HG02885 (cell line): Measurements from ENCODE around the gene RFX1.
"Not testable (repeated sequence)": the region's sequence is repeated elsewhere in the genome, so short reads cannot be mapped to it uniquely, and the experiment has no call there.

ENCODE experiments used
- ATAC-seq: cut with Tn5 transposase; IDR thresholded peaks from one replicate; pipeline ENCODE4 v1.9.1; 2021; ENCODE audit warnings: mild to moderate bottlenecking; ENCODE audit not compliant: unreplicated experiment, poor library complexity

Gene RFX1

DNA sequence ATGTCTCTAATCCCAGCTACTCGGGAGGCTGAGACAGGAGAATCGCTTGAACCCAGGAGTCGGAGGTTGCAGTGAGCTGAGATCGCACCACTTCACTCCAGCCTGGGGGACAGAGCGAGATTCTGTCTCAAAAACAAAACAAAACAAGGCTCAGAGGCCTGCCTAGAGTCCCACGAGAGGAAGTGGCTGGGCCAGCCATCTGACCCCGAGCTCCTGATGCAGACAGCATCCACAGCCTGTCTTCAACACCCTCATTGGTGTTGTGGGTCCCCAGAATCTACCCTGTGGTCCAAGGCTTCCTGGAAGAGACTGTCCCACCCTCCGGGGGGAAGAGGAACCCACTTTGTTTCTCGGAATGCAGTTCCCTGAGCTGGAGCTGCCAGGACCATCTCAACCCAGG is 24.7 kb downstream of the RFX1 start:
- no peak for ATAC-seq

DNA sequence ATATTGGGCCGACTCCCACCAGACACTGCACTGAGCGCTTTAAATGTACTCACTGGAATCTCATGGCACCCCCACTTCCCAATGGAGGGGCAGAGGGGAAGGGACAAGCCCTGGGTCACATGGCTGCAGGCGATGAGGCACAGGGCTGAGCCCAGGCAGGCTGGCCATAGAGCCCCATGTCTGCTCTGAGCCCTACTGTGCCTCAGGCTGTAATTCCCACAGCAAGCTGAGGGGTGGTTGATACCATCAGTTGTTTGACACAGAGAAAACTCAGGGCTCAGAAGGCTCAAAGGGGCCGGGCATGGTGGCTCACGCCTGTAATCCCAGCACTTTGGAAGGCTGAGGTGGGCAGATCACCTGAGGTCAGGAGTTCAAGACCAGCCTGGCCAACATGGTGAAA is 25.1 kb downstream of the RFX1 start:
- ATAC-seq = no peak

DNA sequence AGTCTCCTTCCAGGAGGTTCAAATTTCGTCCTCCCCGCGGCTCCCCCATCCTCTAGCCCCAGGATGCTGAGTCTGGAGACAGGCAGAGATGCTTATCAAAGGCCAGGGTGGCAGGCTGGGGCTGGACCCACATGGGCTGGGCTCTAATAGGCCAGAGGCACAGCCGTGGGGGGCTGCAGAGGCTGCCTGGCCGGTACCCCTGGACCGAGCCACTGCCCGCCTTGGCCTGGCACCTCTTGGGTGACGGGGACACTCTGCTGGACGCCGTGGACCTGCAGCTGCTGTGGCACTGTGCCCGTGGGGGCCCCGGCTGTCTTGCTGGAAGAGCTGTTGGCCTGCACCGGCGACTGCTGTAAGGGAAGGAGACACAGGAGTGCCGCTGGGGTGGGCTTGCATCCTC is 25.8 kb downstream of the RFX1 start:
- ATAC-seq = no peak

DNA sequence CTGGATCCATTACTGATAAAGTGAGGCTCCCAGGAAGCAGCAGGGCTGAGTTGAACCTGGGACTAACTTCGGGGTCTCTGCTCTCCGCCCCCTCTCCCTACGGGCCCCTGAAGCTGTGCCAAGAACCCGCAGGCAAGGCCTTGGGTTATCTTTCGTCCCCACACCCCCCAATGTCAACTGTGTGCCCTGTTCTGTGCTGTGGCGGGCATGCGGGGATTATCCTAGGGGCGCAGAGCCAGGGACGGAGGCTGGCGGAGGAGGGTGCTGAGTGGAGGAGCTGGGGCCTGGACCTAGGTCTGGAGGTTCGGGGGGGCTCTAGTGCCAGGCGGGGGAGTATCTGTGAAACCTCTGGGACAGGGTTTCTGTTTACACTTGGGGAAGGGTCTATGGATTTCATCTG is 26.4 kb downstream of the RFX1 start:
- no peak for ATAC-seq

DNA sequence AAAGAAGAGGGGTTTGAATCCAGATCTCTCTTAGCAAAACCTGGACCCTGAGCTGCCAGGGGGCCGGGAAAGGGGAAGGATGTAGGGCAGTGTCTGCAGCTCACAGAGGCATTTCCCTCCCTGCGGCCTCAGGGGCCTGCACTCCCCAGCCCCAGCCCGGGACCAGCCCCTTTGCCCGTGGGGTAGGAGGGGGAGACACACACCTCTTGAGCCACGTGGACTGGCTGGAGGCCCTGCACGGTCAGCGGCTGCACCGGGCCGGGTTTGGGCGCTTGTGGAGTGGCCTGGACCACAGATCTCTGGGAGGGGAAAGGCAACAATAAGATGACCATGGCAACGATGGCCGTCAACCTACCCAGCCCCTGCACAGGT is 26.9 kb downstream of the RFX1 start:
- ATAC-seq = no peak

DNA sequence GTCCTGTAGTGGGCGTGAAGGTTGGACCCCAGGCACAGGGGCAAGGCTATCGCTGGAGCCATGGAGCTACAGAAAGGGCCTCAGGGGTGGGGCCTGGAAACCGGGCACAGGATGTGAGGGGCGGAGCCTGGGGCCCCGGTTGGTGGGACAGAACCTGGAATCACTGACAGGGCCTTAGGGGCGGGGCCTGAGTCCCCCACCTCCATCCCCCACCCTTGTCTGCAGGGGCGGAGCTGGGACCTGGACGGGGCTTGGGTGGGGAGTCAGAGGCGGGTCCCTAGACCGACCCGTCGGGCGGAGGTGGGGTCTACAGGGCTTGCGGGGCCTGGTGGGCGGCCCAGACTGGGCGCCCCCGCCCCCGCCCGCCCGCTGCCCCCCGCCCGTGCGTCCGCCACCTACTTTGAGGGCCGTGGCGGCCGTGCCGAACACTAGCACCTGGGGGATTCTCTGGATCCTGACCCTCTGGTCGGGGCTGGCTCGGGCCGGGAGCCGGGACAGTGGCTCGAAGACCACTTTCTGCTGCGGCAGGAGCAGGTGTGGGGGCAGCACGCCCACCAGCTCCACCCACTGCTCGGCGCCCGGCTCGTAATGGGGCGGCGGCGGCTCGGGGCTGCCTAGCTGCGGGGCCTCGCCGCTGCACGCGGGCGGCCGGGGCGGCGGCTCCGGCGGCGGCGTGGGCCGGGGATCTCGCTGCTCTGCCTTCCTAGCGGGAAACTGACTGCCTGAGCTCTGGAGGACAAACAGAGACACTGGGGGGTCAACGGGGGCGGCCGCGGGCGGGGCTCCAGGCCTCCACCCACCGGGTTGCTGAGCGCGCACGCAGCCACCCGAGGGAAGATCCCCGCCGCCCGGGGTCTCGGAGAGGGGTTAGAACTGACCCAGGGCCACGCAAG is 27.5 kb downstream of the RFX1 start:
- ATAC-seq = no peak

DNA sequence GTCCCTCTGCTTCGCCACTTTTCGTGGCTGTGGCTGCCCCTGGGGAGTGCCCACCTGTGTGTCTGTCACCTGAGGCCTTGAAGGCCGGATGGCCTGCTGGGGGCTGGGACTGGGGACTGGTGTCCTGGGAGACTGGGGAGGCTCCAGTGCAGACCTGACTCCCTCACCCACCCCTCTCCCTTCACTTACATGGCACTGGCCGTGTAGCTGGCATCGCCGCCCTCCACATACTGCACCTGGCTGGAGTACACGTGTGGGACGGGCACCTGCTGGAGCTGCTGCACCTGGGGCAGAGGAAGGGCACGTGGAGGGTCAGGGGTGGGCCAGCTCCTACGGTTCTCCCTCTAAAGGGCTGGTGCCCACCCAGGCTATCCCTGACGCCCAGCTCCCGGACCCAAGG is 28.3 kb downstream of the RFX1 start:
- no peak for ATAC-seq

DNA sequence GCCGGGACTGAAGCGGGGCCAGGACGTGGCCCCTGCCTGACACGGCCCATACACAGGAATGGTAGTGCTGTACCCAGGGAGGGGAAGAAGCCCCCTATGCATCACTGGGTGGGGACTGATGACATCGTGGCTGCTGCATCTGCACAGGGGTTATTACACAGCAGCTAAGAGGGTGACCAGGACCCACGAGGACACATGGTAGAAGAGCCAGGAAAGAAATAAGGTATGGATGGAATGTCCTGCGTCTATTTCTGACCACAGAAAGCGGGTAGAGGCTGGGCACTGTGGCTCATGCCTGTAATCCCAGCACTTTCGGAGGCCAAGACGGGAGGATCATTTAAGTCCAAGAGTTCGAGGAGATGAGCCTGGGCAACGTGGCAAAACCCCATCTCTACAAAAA is 29.7 kb downstream of the RFX1 start:
- no peak for ATAC-seq

DNA sequence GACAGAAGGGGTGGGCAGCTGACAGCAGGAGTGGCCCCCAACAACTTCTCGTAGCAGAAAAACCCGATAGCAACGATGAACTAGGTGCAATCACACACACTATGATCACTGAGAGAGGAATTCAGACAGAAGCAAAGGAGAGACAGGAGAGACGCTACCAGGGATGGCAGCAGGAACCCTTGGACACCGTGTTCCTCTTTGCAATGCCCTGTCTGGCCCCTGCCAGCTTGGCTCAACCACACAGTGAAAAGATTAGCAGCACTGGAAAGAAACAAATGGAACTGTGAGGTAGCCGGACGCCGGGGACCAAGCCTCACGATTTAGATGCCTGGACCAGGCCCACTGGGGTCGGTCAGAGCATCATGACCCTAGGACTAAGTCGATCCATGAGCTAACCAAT is 30.2 kb downstream of the RFX1 start:
- no peak for ATAC-seq

DNA sequence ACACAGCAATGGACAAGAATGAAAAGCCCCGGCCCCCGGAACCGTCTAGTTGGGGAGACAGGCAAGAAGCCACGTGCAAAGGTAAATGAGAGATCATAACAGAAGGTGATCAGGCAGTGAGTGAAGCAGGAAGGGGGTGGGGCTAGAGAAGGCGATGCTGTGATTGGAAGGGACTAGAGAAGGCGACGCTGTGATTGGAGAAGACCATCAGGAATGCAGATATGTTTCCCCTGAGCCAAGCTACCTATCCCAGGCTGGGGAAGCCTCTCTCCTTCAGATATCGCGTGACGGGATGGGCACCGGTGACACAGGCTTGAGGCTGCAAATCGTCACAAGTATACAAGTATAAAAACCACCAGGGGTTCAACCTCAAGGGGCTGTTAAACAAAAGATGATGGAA is 32.0 kb downstream of the RFX1 start:
- ATAC-seq = no peak

DNA sequence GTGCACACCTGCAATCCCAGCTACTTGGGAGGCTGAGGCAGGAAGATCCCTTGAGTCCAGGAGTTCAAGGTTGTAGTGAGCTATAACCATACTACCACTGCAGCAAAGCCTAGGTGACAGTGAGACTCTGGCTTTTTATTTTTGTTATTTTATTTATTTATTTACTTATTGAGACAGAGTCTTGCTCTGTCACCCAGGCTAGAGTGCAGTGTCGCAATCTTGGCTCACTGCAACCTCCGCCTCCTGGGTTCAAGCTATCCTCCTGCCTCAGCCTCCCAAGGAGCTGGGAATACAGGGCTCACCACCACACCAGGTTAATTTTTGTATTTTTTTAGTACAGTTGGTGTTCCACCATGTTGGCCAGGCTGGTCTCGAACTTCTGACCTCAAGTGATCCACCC is 32.6 kb downstream of the RFX1 start:
- ATAC-seq = not testable (repeated sequence)

DNA sequence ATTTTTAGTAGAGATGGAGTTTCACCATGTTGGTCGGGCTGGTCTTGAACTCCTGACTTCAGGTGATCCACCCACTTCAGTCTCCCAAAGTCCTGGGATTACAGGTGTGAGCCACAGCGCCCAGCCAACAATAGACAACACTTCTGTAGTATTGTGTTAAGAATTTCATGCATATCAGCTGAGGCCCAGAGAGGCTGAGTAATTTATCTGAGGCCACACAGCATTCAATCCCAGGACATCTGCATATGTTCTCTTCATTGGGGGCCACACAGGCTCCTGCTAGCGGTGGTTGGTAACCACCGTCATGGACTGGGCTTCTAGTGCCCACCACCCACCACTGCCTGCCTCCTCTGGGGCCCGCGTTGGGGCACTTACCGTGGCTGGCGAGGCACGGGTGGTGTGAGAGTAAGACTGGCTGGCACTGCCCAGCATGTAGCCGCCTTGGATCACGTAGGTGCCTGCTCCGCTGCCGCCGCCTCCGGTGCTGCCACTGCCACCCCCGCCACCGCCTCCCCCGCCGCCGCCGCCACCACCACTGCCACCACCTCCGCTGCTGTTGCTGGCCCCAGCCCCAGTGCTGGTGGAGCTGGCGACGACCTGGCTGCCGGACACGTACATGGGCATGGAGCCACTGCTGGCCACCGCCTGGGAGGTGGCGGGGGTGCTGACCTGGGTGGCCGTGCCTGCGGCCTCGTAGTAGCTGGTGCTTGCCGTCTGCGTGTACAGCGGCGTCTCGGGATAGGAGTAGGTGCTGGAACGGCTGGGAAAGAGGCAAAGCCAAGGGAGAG is 33.6 kb downstream of the RFX1 start:
- no peak for ATAC-seq

DNA sequence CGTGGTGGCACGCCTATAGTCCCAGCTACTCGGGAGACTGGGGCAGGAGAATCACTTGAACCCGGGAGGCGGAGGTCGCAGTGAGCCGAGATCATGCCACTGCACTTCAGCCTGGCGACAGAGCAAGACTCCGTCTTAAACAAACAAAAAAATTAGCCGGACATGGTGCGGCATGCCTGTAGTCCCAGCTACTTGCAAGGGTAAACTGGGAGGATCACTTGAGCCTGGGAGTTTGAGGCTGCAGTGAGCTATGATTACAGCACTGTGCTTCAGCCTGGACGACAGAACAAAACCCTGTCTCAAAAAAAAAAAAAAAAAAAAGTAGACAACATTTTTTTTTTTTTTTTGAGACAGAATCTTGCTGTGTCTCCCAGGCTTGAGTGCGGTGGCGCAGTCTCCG is 34.3 kb downstream of the RFX1 start:
- ATAC-seq = not testable (repeated sequence)

DNA sequence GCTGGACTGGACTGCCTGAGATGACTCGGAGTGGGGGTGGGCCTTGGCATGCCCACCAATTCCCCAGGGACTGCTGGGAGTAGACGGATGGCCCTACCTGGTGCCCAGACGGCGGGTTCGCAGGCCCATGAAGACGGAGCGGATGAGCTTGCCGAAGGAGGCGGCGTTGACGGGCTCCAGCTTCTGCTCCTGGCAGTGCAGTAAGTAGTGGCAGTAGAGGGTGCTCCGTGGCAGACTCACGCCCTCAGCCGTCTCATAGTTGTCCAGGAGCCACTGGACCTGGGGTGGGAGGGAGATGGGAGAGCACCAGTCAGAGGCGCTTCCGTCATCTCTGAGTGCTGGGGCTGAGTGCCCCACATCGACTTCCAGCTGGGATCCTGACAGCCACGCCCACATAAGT is 36.2 kb downstream of the RFX1 start:
- no peak for ATAC-seq

DNA sequence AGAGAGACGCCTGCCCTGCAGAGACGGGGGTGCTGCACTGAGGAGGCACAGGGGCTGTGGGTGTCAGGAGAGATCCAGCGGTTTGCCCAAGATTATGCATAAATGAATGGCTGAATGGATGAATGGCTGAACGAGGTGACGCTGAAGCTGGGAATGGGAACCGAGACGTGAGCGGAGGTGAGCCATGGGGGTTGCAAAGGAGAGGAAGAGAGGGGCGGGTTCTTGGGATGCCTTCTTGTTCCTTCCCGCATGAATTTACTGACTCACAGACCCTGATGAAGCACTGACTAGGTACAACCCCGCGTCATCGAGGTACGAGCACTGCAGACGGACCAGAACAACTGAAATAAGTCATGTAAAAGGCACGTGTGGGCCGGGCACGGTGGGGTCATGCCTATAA is 37.1 kb downstream of the RFX1 start:
- no peak for ATAC-seq

DNA sequence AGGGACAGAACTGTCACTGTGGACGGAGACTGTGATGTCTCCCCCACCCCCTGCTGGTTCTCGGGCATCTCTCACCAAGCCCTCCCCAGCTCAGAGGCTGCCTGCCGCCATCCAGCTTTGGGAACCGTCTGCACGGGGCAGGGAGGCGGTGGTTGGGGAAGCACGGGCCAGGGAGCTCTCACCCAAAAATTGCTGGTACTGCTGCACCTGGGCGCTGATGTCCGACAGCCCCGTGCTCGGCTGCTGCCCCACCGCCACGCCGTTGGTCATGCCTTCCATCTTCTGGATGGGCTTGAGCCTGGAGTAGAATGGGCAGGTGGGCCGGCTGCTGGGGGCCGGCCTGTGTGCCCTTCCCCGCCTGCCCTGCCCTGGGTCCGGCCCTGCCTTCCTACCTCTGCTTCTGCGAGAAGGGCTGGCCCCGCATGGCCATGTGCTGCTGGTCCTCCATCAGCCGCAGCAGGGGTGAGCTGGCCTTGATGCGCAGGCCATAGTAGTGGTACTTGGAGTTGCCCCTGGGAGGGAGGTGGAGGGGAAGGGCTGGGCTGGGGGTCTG is 37.7 kb downstream of the RFX1 start:
- ATAC-seq = no peak

DNA sequence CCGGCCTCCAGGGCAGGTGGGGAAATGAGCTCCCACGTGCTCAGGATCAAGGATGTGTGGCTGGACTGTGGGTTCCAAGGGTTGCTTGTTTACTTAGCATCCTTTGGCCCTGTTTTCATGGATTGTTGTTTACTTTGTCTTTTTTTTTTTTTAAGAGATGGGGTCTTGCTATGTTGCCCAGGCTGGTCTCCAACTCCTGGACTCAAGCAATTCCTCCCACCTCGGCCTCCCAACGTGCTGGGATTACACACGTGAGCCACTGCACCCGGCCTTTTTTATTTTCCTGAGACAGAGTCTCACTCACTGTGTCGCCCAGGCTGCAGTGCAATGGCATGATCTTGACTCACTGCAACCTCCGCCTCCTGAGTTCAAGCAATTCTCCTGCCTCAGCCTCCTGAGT is 38.9 kb downstream of the RFX1 start:
- not testable (repeated sequence) for ATAC-seq

DNA sequence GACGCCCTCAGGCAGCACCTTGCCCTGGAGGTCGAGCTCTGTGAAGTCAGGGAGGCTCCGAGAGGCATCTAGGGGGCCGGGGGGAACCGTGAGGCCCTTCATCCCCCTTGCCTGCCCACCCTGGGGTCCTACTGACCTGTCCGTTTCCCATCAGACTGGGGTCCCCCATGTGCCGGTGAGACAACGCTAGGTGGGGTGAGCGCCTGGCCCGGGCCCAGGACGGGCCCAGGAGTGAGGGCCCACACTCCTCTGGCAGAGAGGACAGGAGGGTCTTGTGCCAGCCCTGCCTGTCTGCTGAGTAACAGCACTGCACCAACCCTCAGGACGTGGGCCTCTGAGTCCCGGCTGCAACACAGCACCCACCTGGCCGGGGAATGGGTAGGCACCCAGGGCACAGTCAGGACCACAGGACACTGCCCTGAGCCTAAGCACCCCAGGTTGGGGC is 39.4 kb downstream of the RFX1 start:
- no peak for ATAC-seq

DNA sequence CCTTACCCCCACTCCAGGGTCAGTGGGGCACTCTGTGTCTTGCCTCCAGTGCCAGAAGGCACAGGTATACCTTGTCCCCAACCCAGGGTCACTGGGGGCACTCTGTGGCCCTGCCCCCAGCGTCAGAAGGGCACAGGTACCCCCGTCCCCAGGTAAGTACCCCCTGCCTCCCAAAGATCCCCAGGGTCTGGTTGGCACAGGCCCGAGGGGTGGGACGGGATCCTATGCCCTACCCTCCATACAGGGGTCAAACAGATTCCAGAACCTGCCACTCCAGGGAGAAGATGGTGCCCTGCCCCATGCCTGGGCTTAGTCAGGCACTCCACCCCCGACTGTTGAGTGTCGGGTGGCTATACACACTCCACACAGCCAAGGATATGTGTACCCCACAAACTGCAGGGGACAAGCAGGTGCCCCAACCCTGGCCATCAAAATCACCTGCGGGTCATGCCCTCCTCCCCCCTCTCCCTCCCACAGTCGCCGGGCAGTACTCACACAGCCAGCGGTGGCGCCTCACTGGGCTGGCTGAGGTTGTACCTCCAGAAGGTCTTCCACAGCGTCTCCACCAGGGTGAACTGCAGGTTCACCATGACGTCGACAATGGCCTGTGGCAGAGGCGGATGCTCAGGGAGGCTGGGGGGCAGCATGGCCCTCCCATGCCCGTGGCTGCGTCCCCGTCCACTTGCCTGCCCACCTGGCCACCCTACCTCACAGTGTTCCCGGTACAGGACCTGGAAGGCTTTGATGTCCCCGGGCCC is 40.0 kb downstream of the RFX1 start:
- no peak for ATAC-seq

DNA sequence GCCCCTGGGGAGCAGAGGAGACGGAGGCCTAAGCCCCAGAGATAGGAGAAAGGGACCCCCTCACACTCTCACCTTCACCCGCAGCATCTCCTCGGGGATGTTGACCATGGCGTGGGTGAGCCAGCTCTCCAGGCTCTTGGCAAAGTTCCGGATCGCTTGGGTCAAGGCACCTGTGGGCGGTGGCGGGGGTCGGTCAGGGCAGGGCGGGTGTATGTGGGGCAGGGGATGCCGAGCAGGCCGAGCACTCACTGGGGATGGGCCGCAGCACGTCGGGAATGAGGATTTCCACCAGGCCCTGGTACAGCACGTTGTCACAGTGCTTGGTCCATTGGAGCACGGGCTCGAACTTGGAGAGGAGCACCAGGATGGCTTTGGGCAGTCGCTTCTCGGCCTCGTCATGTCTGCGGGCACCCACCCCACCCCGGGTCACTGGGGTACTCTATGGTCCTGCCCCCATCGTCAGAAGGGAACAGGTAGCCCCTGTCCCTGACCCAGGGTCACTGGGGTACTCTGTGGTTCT is 40.7 kb downstream of the RFX1 start:
- no peak for ATAC-seq
